ENCODE measurements around the gene PRAF2.

DNA sequence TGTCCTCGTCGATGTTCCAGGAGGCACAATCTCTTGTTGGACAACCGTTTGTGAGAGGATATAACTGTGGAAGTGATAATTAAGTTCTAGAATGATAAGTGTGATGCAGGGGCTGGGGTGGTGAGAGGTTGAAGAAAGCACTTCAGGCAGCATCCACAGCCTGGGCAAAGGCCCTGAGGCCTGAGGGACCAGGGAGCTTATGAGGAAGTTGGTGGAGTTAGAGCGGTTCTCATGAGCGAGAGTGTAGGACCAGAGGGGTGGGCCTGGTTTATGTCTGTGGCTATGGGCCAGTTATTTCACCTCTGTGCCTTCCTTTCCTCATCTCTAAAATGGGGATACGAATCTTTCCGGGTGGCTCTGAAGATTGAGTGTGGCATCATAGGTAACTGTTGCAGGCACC is 12.3 kb downstream of the PRAF2 start:
- TF ChIP-seq, protein P1, sequence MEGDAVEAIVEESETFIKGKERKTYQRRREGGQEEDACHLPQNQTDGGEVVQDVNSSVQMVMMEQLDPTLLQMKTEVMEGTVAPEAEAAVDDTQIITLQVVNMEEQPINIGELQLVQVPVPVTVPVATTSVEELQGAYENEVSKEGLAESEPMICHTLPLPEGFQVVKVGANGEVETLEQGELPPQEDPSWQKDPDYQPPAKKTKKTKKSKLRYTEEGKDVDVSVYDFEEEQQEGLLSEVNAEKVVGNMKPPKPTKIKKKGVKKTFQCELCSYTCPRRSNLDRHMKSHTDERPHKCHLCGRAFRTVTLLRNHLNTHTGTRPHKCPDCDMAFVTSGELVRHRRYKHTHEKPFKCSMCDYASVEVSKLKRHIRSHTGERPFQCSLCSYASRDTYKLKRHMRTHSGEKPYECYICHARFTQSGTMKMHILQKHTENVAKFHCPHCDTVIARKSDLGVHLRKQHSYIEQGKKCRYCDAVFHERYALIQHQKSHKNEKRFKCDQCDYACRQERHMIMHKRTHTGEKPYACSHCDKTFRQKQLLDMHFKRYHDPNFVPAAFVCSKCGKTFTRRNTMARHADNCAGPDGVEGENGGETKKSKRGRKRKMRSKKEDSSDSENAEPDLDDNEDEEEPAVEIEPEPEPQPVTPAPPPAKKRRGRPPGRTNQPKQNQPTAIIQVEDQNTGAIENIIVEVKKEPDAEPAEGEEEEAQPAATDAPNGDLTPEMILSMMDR (IDR thresholded peaks at IDR 0.05; ENCODE audit: poor library complexity): no peak
- TF ChIP-seq EZH2 (IDR thresholded peaks at IDR 0.05; ENCODE audit: borderline replicate concordance) (no peak), EZH2phosphoT487 (IDR thresholded peaks at IDR 0.05; ENCODE audit: low read depth, severe bottlenecking, unreplicated experiment) (no peak)
